Lung (tissue), 12 donors: ENCODE measurements around the gene CAMKMT. TPM values are rescaled to one million over a fixed set of nuclear protein-coding genes. Genes with fewer than 3 reads are reported as not detected.

Source experiments
- ATAC-seq: fragments of 200-7000 bp; cut with Tn5 transposase; one replicate; pipeline ENCODE4 v1.9.1; 2020; ENCODE audit warnings: moderate number of reproducible peaks; ENCODE audit not compliant: insufficient read depth, low FRiP score
- DNase-seq, 3 donors: peaks; one replicate each; pipeline ENCODE4 v3.0.0-alpha.2; 2013 to 2017
- H3K27ac ChIP-seq, 2 donors: one replicate each; pipeline ENCODE4 v1.5.1; 2013; ENCODE audit warnings: mild to moderate bottlenecking in 2 of 2, moderate library complexity in 2 of 2, control low read depth in 1 of 2, inconsistent platforms in 1 of 2, low read depth in 1 of 2, low read length in 1 of 2
- H3K27me3 ChIP-seq, 3 donors: one replicate each; pipeline ENCODE4 v1.5.1; 2013; ENCODE audit warnings: low read length in 2 of 3; ENCODE audit not compliant: control insufficient read depth in 3 of 3, insufficient read depth in 3 of 3
- H3K36me3 ChIP-seq, 4 donors: one replicate each; pipeline ENCODE4 v1.5.1; 2013; ENCODE audit warnings: low read length in 4 of 4, mild to moderate bottlenecking in 1 of 4, moderate library complexity in 1 of 4; ENCODE audit not compliant: control insufficient read depth in 4 of 4, insufficient read depth in 4 of 4
- H3K4me1 ChIP-seq, 5 donors: one replicate each; pipeline ENCODE4 v1.5.1; 2013; ENCODE audit warnings: low read length in 5 of 5, mild to moderate bottlenecking in 2 of 5, moderate library complexity in 1 of 5; ENCODE audit not compliant: control insufficient read depth in 5 of 5, insufficient read depth in 5 of 5
- H3K4me3 ChIP-seq: one replicate; pipeline ENCODE4 v1.5.1; 2013; ENCODE audit warnings: mild to moderate bottlenecking, control low read depth, moderate library complexity
- H3K9ac ChIP-seq, 2 donors: one replicate each; pipeline ENCODE4 v1.5.1; 2013; ENCODE audit warnings: low read length in 2 of 2, control low read depth in 1 of 2; ENCODE audit not compliant: insufficient read depth in 1 of 2
- H3K9me3 ChIP-seq, 4 donors: one replicate each; pipeline ENCODE4 v1.5.1; 2013; ENCODE audit warnings: low read length in 3 of 4, mild to moderate bottlenecking in 1 of 4, moderate library complexity in 1 of 4; ENCODE audit not compliant: control insufficient read depth in 4 of 4, insufficient read depth in 3 of 4
- WGBS, 2 donors: extraction: QIAGEN DNeasy Blood & Tissue Kit; methylation state at CpG; one replicate each; pipeline ENCODE4 v1.1.7; 2013; 5-methylcytosine and 5-hydroxymethylcytosine counted together
- polyA plus RNA-seq, 2 donors: library from polyadenylated mRNA; stranded (reverse); fragments of 200-250 nt; gene quantifications; one replicate each; pipeline ENCODE4 v1.2.1, GENCODE V29; 2013
- total RNA-seq, 2 donors: library from RNA; depleted of rRNA in 1 of 2; stranded (reverse); fragments of >200 nt in 1 of 2; gene quantifications; one replicate each; pipeline ENCODE4 v1.2.1, GENCODE V29; 2014 to 2021
- TF ChIP-seq, protein P1 (sequence below): IDR thresholded peaks from 2 replicates; pipeline ENCODE4 v1.5.1; 2012; ENCODE audit warnings: mild to moderate bottlenecking; ENCODE audit errors: control extremely low read depth, extremely low read depth
- donor health status: control.
- donor health status: control.
- donor health status: Bipolar disorder and iron deficiency.
- donor health status: healthy.
- donor health status: DM: yes; HTN: yes; CAD: no.

CAMKMT gene
- total and polyA plus RNA-seq, 4 donors, result 3.6 to 19.7 (median 8.4) TPM

DNA sequence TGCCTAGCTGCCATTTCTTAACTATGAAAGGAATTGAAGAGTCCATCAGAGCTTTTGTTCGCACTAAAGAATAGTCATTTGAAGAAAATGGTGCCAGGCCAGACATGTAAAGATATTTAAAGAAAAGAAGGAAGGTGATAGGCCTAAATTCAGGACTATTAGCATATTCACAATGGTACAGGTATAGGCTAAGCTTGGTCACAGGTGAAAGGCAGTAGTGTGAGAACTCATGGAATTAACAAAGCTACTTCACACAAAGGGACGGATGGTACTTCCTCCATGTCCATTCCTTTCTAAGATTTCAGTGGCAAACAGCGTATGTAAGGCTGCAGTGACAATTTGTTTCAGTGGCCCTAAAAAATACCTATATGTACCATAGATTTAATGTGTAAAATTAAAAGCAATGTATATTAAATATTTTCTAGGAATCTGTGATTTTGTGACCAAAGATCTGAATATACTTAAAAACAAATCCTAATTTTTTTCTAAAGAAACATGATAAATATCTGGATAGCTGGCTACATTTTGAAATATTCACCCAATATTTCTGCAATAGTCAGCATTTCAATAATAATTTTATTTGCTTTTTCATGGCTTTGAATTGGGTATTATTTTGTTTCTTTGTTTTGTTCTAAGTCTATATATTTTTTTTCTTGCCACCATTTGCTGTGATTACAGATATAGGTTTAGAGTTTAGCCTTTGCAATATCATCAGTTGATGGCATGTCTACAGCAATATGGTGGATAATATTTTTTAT, 116.1 kb downstream of the CAMKMT start:
- Histone ChIP-seq H3K36me3 (no peaks in the 10 kb centered on the region), H3K4me1 (no peaks in the 10 kb centered on the region), H3K27ac (no peak overlapping the region), H3K9me3 (no peaks in the 10 kb centered on the region), H3K27me3 (peaks cover 0 to 2% (median 0%) of the 10 kb centered on the region in 3 donors), H3K9ac (no peak overlapping the region), H3K4me3 (no peak overlapping the region)
- no peak for DNase-seq
- no peak for ATAC-seq
- TF ChIP-seq, protein P1, sequence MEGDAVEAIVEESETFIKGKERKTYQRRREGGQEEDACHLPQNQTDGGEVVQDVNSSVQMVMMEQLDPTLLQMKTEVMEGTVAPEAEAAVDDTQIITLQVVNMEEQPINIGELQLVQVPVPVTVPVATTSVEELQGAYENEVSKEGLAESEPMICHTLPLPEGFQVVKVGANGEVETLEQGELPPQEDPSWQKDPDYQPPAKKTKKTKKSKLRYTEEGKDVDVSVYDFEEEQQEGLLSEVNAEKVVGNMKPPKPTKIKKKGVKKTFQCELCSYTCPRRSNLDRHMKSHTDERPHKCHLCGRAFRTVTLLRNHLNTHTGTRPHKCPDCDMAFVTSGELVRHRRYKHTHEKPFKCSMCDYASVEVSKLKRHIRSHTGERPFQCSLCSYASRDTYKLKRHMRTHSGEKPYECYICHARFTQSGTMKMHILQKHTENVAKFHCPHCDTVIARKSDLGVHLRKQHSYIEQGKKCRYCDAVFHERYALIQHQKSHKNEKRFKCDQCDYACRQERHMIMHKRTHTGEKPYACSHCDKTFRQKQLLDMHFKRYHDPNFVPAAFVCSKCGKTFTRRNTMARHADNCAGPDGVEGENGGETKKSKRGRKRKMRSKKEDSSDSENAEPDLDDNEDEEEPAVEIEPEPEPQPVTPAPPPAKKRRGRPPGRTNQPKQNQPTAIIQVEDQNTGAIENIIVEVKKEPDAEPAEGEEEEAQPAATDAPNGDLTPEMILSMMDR, result no peak
- WGBS, 2 donors, result 94% methylated on average over 3 of the region's 3 CpGs

DNA sequence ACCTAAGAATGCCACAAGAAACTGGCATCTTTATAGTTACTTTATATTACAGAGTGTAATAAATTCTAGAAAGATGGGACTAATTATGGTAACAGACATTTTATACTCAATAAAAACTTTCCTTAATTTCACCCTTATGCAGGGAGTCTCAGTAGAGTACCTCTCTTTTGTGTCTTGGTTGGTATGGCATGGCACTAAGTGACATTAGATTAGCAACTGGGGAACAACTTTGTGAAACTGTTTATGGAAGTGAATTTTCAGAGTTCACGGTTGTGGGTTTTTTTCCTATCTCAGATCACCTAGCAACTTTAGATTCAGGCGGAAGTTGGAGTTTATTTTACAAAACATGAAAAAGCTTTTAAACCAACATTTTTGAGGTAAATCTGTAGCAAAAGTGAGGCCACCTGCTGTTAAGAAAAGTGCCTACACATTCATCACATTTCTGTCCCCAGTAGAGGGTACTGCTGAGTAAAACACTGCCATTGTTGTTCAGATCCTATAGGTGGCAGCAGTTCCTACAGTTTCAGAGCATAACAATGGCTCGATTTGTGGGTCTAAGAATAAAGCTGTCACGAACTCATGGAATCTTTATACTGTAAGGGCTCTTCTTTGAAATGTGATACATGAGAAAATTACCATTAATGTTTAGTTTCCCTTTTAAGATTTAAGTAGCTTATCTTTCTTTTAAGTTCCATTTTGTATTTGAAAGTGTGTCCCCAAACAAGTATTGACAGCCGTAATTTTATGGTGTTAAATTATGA, 117.6 kb downstream of the CAMKMT start:
- WGBS, 2 donors, result 22 to 25% methylated on average over 5 of the region's 5 CpGs
- H3K9me3 ChIP-seq, result no peaks in the 10 kb centered on the region
- peak; percentile 63 to 92 (median 89) for DNase-seq

DNA sequence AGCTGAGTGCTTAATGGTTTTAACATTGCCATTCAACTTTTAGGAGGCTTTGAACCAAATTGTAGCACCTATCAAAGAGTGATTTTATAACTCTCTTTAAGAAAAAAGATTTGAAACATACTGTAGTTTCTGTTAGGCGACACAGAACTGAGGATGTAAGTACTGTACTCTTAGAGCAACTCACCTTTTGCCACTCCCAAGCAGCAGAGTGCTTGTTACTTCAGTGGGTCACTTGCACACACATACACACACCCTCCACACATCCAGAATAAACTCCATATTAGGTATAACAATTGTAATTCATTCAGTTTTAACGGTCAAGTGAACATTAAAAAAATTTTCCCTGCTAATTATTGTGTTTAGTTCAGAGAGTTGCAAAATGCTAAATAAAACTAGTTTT, 118.3 kb downstream of the CAMKMT start:
- Histone ChIP-seq H3K27me3 (peaks cover 0 to 2% (median 0%) of the 10 kb centered on the region in 3 donors), H3K27ac (no peak overlapping the region), H3K4me1 (no peaks in the 10 kb centered on the region), H3K36me3 (no peaks in the 10 kb centered on the region), H3K9me3 (no peaks in the 10 kb centered on the region), H3K4me3 (no peak overlapping the region), H3K9ac (no peak overlapping the region)
- peak in 1 of 3 donors; percentile 8 for DNase-seq
- TF ChIP-seq, protein P1, result no peak
- 97 to 98% methylated on average over 2 of the region's 2 CpGs for WGBS, 2 donors
- ATAC-seq, result no peak

More for the DNA sequence above, 117.6 kb downstream of the CAMKMT start:
- Histone ChIP-seq H3K9ac (peak overlapping the region in 1 of 2 donors; percentile 8), H3K27ac (no peak overlapping the region), H3K36me3 (no peaks in the 10 kb centered on the region), H3K4me1 (no peaks in the 10 kb centered on the region), H3K4me3 (no peak overlapping the region), H3K27me3 (peaks cover 0 to 2% (median 0%) of the 10 kb centered on the region in 3 donors)
- ATAC-seq, result peak; percentile 91
- TF ChIP-seq, protein P1, result peak; percentile 99
